HepG2 (cell line): ENCODE data around the gene SCGB1C2. TPM values are rescaled to one million over a fixed set of nuclear protein-coding genes. Genes with fewer than 3 reads are reported as not detected.

Experiments used
- ATAC-seq: fragments of 200-7000 bp; cut with Tn5 transposase; 3 replicates; pipeline ENCODE4 v1.9.1; 2020; ENCODE audit warnings: mild to moderate bottlenecking, moderate library complexity
- BruUV-seq: library from RNA; stranded (reverse); fragments of 400-500 nt; replicated peaks from 2 replicates; lab custom pipeline; 2021; lab: Mats Ljungman, UMichigan
- CTCF ChIA-PET: fragments of 300-600 bp; formaldehyde crosslinking; extraction: SDS; loops from one replicate; lab custom pipeline; 2021; ENCODE audit warnings: low total read pairs, inconsistent platforms, low intra/inter-chr PET ratio; lab: Yijun Ruan, JAX
- POLR2A ChIA-PET: fragments of 350-600 bp; sonication (Branson Sonifier 250); formaldehyde crosslinking; loops from one replicate; lab custom pipeline; 2020; ENCODE audit warnings: antibody characterized with exemption, inconsistent platforms; lab: Yijun Ruan, JAX
- DNase-seq: peaks from one replicate; pipeline ENCODE4 v3.0.0-alpha.2; 2015; ENCODE audit warnings: low spot score
- FAIRE-seq: peaks from 3 replicates; lab custom pipeline; 2011; peaks lifted over from hg19 to GRCh38; lab: Jason Lieb, UNC
- H2AFZ ChIP-seq: one replicate; pipeline ENCODE4 v1.6.1; 2011; ENCODE audit warnings: low read length, inconsistent platforms
- H3K27ac ChIP-seq: fragments of 300-600 bp; 3 replicates; pipeline ENCODE4 v1.8.0; 2011; ENCODE audit warnings: mixed run types, mild to moderate bottlenecking, mixed read lengths, low read length, inconsistent platforms; ENCODE audit not compliant: insufficient read depth; ENCODE audit errors: extremely low read length
- H3K27me3 ChIP-seq, 2 experiments: fragments of 200-600 bp in 1 of 2; 2 replicates in 1 of 2; 3 replicates in 1 of 2; pipeline versions ENCODE4 v1.6.0 to v1.8.0; 2011; ENCODE audit warnings: low read length in 2 of 2, mild to moderate bottlenecking in 2 of 2, moderate library complexity in 2 of 2, inconsistent platforms in 1 of 2; ENCODE audit not compliant: insufficient read depth in 2 of 2, control insufficient read depth in 1 of 2
- H3K36me3 ChIP-seq, 2 experiments: fragments of 200-600 bp in 1 of 2; replicated peaks in 1 of 2; 2 replicates in 1 of 2; 3 replicates in 1 of 2; pipeline versions ENCODE4 v1.5.1 to v1.8.0; 2011; ENCODE audit warnings: low read length in 2 of 2, inconsistent platforms in 1 of 2; ENCODE audit not compliant: insufficient read depth in 2 of 2, control insufficient read depth in 1 of 2
- H3K4me1 ChIP-seq: 2 replicates; pipeline ENCODE4 v1.5.1; 2012; ENCODE audit warnings: low read length, inconsistent platforms; ENCODE audit not compliant: insufficient read depth
- H3K4me2 ChIP-seq: 2 replicates; pipeline ENCODE4 v1.6.0; 2011; ENCODE audit warnings: low read depth, low read length, inconsistent platforms
- H3K4me3 ChIP-seq, 3 experiments: fragments of 200-600 bp in 1 of 3; sonication (generic), shearing (Covaris generic) in 1 of 3; replicated peaks in 1 of 3; 2 replicates each; pipeline ENCODE4 v1.5.1; 2011 to 2016; ENCODE audit warnings: low read length in 3 of 3, inconsistent platforms in 2 of 3, low read depth in 2 of 3, mild to moderate bottlenecking in 2 of 3, control low read depth in 1 of 3, mixed read lengths in 1 of 3; ENCODE audit not compliant: insufficient read depth in 1 of 3
- H3K79me2 ChIP-seq: one replicate; pipeline ENCODE4 v1.6.1; 2011; ENCODE audit warnings: low read length, inconsistent platforms; ENCODE audit not compliant: insufficient read depth
- H3K9ac ChIP-seq: 2 replicates; pipeline ENCODE4 v1.6.0; 2011; ENCODE audit warnings: mild to moderate bottlenecking, low read depth, low read length, inconsistent platforms; ENCODE audit not compliant: insufficient read depth
- H3K9me3 ChIP-seq: 2 replicates; pipeline ENCODE4 v1.5.1; 2012; ENCODE audit warnings: mild to moderate bottlenecking, low read length
- H4K20me1 ChIP-seq: 2 replicates; pipeline ENCODE4 v1.6.0; 2011; ENCODE audit warnings: inconsistent platforms, mild to moderate bottlenecking, low read length, moderate library complexity; ENCODE audit not compliant: insufficient read depth
- BCL3 ChIP-seq: sonication (generic); formaldehyde crosslinking; IDR thresholded peaks from 2 replicates; pipeline ENCODE4 v1.5.1; 2020; ENCODE audit warnings: mild to moderate bottlenecking, missing genetic modification reagents, moderate library complexity
- GPN1 ChIP-seq: sonication (generic); formaldehyde crosslinking; IDR thresholded peaks from 2 replicates; pipeline ENCODE4 v1.5.1; 2020; ENCODE audit warnings: missing genetic modification reagents, borderline replicate concordance
- HIVEP1 ChIP-seq: sonication (generic); formaldehyde crosslinking; IDR thresholded peaks from 2 replicates; pipeline ENCODE4 v1.4.0; 2020; ENCODE audit warnings: mild to moderate bottlenecking, missing genetic modification reagents
- HOXA9 ChIP-seq: sonication (generic); formaldehyde crosslinking; IDR thresholded peaks from 2 replicates; pipeline ENCODE4 v1.8.1; 2022; ENCODE audit warnings: missing genetic modification reagents, mild to moderate bottlenecking, moderate library complexity, borderline replicate concordance
- IRX3 ChIP-seq: sonication (generic); formaldehyde crosslinking; IDR thresholded peaks from 2 replicates; pipeline ENCODE4 v1.8.1; 2023; ENCODE audit warnings: mild to moderate bottlenecking, low read depth, missing genetic modification reagents, borderline replicate concordance
- MNT ChIP-seq: fragments of 450-650 bp; IDR thresholded peaks from 2 replicates; pipeline ENCODE4 v1.6.1; 2016
- NFATC3 ChIP-seq: sonication (generic); formaldehyde crosslinking; IDR thresholded peaks from 2 replicates; pipeline ENCODE4 v1.5.1; 2020; ENCODE audit warnings: mild to moderate bottlenecking, missing genetic modification reagents
- PHF5A ChIP-seq: IDR thresholded peaks from one replicate; pipeline ENCODE4 v1.6.1; 2018; ENCODE audit warnings: low read depth, missing genetic modification reagents; ENCODE audit not compliant: unreplicated experiment
- PPARG ChIP-seq: conservative IDR thresholded peaks from 2 replicates; pipeline ENCODE4 v1.6.1; 2016; ENCODE audit warnings: missing biosample characterization, missing genetic modification reagents
- SYNCRIP ChIP-seq: fragments of 200-400 bp; formaldehyde crosslinking; IDR thresholded peaks from 2 replicates; pipeline ENCODE4 v1.6.1; 2018; ENCODE audit warnings: mild to moderate bottlenecking, low read depth, low read length; ENCODE audit not compliant: insufficient read depth
- ZNF383 ChIP-seq: sonication (generic); formaldehyde crosslinking; IDR thresholded peaks from 2 replicates; pipeline ENCODE4 v1.4.0; 2020; ENCODE audit warnings: missing genetic modification reagents, mild to moderate bottlenecking, borderline replicate concordance
- ZNF616 ChIP-seq: sonication (generic); formaldehyde crosslinking; IDR thresholded peaks from 2 replicates; pipeline ENCODE4 v1.5.0; 2020; ENCODE audit warnings: low read depth, mild to moderate bottlenecking, missing genetic modification reagents
- ZNF720 ChIP-seq: sonication (generic); formaldehyde crosslinking; IDR thresholded peaks from 2 replicates; pipeline ENCODE4 v1.4.0; 2020; ENCODE audit warnings: missing genetic modification reagents
- ZNF777 ChIP-seq: sonication (generic); formaldehyde crosslinking; IDR thresholded peaks from 2 replicates; pipeline ENCODE4 v1.4.0; 2020; ENCODE audit warnings: missing genetic modification reagents
- WGBS: methylation state at CpG from one replicate; pipeline ENCODE4 v1.1.6; 2017; ENCODE audit warnings: low lambda C conversion rate; 5-methylcytosine and 5-hydroxymethylcytosine counted together
- in situ Hi-C: cut with HindIII; loops from 2 replicates; pipeline ENCODE4 v1.10.0; 2017; ENCODE audit warnings: low pct_unique_long_range_greater_than_20kb; ENCODE audit not compliant: extremely low pct_ligation_motif_present
- intact Hi-C: fragments of 100-400 bp; cut with micrococcal nuclease; formaldehyde crosslinking; loops from one replicate; pipeline ENCODE4 v1.10.0; 2022; ENCODE audit not compliant: unreplicated experiment
- polyA plus RNA-seq, 8 experiments: library from polyadenylated mRNA; depleted of rRNA in 3 of 8; stranded (reverse) in 7 of 8; unstranded in 1 of 8; fragments of >200 nt; fragmentation: Illumina TruSeq in 4 of 8; extraction: Trizol in 4 of 8; gene quantifications; 2 replicates each; pipeline versions ENCODE4 v1.2.1 to v1.2.3, GENCODE V29; 2011 to 2016; ENCODE audit warnings: low read depth in 4 of 8, missing spikeins in 1 of 8, mixed read lengths in 1 of 8; ENCODE audit not compliant: insufficient read depth in 1 of 8
- total RNA-seq, 5 experiments: library from RNA; depleted of rRNA; stranded (reverse); fragments of >200 nt; fragmentation: Illumina TruSeq; extraction: Trizol; gene quantifications; 2 replicates each; pipeline ENCODE4 v1.2.3, GENCODE V29; 2016; ENCODE audit warnings: low read depth in 1 of 5
- TF ChIP-seq, protein P1 (sequence below): sonication (generic); formaldehyde crosslinking; IDR thresholded peaks from 2 replicates; pipeline ENCODE4 v1.9.0; 2021; ENCODE audit warnings: missing genetic modification reagents, borderline replicate concordance
- TF ChIP-seq, protein P2 (sequence below): sonication (generic); formaldehyde crosslinking; IDR thresholded peaks from 2 replicates; pipeline ENCODE4 v1.4.0; 2020; ENCODE audit warnings: low read depth, mild to moderate bottlenecking, missing genetic modification reagents

Gene SCGB1C2
- total and polyA plus RNA-seq, 2 of the 13 experiments (the other 11 are each of a cell fraction or from before 2014, with no cell fraction given), result not detected

DNA sequence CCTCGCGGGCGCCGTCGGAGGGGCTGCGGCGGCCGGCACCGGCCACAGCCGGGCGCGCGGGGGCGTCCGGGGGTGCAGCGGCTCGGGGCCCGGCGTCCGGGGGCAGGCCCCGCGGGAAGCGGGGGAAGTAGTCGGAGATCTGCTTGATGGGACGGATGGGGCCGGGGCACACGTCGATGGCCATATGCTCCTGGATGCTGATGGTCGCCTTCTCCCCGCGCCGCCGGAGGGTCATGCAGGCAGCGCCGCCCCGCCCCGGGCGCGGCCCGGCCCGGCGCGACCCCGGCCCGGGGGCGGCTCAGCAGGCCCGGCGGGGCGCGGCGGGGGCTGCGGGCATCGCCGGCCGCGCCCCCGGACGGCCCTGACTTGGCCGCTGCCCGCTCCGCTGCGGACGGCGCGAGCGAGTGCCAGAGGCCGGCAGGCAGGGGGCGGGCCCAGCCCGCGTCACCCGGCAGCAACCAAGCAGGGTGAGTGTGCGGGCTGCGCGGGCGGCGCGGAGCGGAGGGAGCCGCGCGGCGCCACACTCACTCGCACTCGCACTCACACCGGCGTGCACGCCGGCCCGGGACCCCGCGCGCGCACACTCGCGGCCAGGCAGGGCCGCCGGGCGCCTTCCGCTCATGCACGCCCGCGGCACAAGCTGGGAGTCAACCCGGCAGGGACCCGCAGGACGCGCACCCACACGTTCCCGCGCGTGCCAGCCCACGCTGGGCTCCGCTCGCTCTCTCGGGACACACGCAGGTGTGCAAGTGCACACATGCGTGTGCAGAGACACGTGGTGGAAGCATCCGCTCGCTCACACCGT is 44.1 kb downstream of the SCGB1C2 start, which contains the start of gene DOC2B:
Gene DOC2B (minus strand): TSS at position 406 of the 805 bp plus-strand sequence. CDS start 171 bp downstream, at position 235.
- in situ Hi-C loops (no loop called here), intact Hi-C loops (no loop called here)
- no peak within 1 kb of the TSS for H3K27ac ChIP-seq
- H2AFZ ChIP-seq, result no peak within 1 kb of the TSS
- peak; percentile 44 for ATAC-seq
- no peak within 1 kb of the TSS for H3K9ac ChIP-seq
- H3K79me2 ChIP-seq, result no peaks in the 10 kb centered on the region
- TF ChIP-seq NFATC3 (CRISPR knock-in tag) (no peak), BCL3 (no peak), GPN1 (no peak), PHF5A (CRISPR knock-in tag) (no peak), HOXA9 (0 out of 2 replicates have a peak, but pooled peaks have one; percentile 38), ZNF720 (CRISPR knock-in tag) (no peak), MNT (peak; percentile 53; the same call in 1 of the 2 replicates), SYNCRIP (no peak), IRX3 (CRISPR knock-in tag) (no peak), HIVEP1 (CRISPR knock-in tag) (no peak), ZNF777 (CRISPR knock-in tag) (peak; percentile 3; the same call in 1 of the 2 replicates), PPARG (no peak), ZNF383 (CRISPR knock-in tag) (no peak), ZNF616 (CRISPR knock-in tag) (no peak)
- TF ChIP-seq, protein P1, sequence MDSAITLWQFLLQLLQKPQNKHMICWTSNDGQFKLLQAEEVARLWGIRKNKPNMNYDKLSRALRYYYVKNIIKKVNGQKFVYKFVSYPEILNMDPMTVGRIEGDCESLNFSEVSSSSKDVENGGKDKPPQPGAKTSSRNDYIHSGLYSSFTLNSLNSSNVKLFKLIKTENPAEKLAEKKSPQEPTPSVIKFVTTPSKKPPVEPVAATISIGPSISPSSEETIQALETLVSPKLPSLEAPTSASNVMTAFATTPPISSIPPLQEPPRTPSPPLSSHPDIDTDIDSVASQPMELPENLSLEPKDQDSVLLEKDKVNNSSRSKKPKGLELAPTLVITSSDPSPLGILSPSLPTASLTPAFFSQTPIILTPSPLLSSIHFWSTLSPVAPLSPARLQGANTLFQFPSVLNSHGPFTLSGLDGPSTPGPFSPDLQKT (CRISPR knock-in tag), result no peak
- TF ChIP-seq, protein P2, sequence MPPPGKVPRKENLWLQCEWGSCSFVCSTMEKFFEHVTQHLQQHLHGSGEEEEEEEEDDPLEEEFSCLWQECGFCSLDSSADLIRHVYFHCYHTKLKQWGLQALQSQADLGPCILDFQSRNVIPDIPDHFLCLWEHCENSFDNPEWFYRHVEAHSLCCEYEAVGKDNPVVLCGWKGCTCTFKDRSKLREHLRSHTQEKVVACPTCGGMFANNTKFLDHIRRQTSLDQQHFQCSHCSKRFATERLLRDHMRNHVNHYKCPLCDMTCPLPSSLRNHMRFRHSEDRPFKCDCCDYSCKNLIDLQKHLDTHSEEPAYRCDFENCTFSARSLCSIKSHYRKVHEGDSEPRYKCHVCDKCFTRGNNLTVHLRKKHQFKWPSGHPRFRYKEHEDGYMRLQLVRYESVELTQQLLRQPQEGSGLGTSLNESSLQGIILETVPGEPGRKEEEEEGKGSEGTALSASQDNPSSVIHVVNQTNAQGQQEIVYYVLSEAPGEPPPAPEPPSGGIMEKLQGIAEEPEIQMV, result no peak
- ChIA-PET POLR2A (no interaction called here), CTCF (no interaction called here)
- H3K27me3 ChIP-seq, result peaks cover 12 to 87% of the 10 kb centered on the region in 2 experiments
- H3K4me1 ChIP-seq, result peaks cover 15% of the 10 kb centered on the region
- peak within 1 kb of the TSS; percentile 16 to 60 (median 20); a peak in 4 of 6 replicates for H3K4me3 ChIP-seq
- FAIRE-seq, result no peak
- H3K4me2 ChIP-seq, result peak within 1 kb of the TSS; percentile 76
- WGBS, result 93% methylated on average over 3 of the region's 120 CpGs
- no peak for DNase-seq
- H3K36me3 ChIP-seq, result no peaks in the 10 kb centered on the region
- no peaks in the 10 kb centered on the region for H3K9me3 ChIP-seq
- no peaks in the 10 kb centered on the region for H4K20me1 ChIP-seq
- no TSS peak for BruUV-seq
